Heart right ventricle (tissue), 16 donors: Measurements from ENCODE around the gene SP140L. TPM values are rescaled to one million over a fixed set of nuclear protein-coding genes. Genes with fewer than 3 reads are reported as not detected.

Source experiments
- ATAC-seq, 8 donors: fragments of 200-7000 bp; cut with Tn5 transposase; one replicate each; pipeline ENCODE4 v1.9.1; 2020; ENCODE audit warnings: mild to moderate bottlenecking in 8 of 8, moderate library complexity in 8 of 8, moderate number of reproducible peaks in 1 of 8
- DNase-seq, 2 donors: peaks; one replicate each; pipeline ENCODE4 v3.0.0-alpha.2; 2020
- H3K27ac ChIP-seq, 10 donors: fragments of 200-600 bp; sonication (generic) in 2 of 10; one replicate each; pipeline versions ENCODE4 v1.5.0 to v1.8.0; 2020 to 2022; ENCODE audit warnings: mild to moderate bottlenecking in 3 of 10
- H3K27me3 ChIP-seq, 7 donors: fragments of 200-600 bp; one replicate each; pipeline ENCODE4 v1.8.0; 2021 to 2022; ENCODE audit warnings: mild to moderate bottlenecking in 2 of 7
- H3K36me3 ChIP-seq, 9 donors: fragments of 200-600 bp; sonication (generic) in 1 of 9; one replicate each; pipeline versions ENCODE4 v1.5.0 to v1.8.0; 2020 to 2022; ENCODE audit warnings: mild to moderate bottlenecking in 2 of 9
- H3K4me1 ChIP-seq, 9 donors: fragments of 200-600 bp; sonication (generic) in 1 of 9; one replicate each; pipeline versions ENCODE4 v1.5.0 to v1.8.0; 2020 to 2022; ENCODE audit warnings: mild to moderate bottlenecking in 4 of 9
- H3K4me3 ChIP-seq, 10 donors: fragments of 200-600 bp; sonication (generic) in 2 of 10; one replicate each; pipeline versions ENCODE4 v1.5.0 to v1.8.0; 2020 to 2022; ENCODE audit warnings: mild to moderate bottlenecking in 7 of 10, moderate library complexity in 2 of 10
- H3K9me3 ChIP-seq, 11 donors: fragments of 200-600 bp in 10 of 11; sonication (generic) in 2 of 11; one replicate each; pipeline versions ENCODE4 v1.5.0 to v1.8.0; 2013 to 2022; ENCODE audit warnings: mild to moderate bottlenecking in 2 of 11, control low read depth in 1 of 11, moderate library complexity in 1 of 11
- whole genome bisulfite sequencing, 2 donors: extraction: QIAGEN DNeasy Blood & Tissue Kit; methylation state at CpG; one replicate each; pipeline ENCODE4 v1.1.7; 2013; ENCODE audit warnings: inconsistent platforms in 1 of 2; 5-methylcytosine and 5-hydroxymethylcytosine counted together
- intact Hi-C, 10 donors: fragments of 100-400 bp; cut with DNase I; formaldehyde crosslinking; loops; one replicate each; pipeline versions ENCODE4 v1.11.1 to v1.14.2; 2022
- polyA plus RNA-seq, 2 donors: library from polyadenylated mRNA; stranded (reverse); fragments of 200-250 nt; gene quantifications; one replicate each; pipeline ENCODE4 v1.2.3, GENCODE V29; 2013
- total RNA-seq, 10 donors: library from RNA; stranded (reverse); fragmentation: NEBNext Ultra II Directional in 3 of 10; extraction: Animal tissue kit (Norgen Biotek cat#: 25700) in 3 of 10; gene quantifications; one replicate each; pipeline versions ENCODE4 v1.2.1 to v1.2.4, GENCODE V29; 2021 to 2023
- TF ChIP-seq, protein P1 (sequence below), 9 donors: fragments of 200-600 bp; sonication (generic) in 2 of 9; IDR thresholded peaks; one replicate each; pipeline versions ENCODE4 v1.5.0 to v1.8.0; 2021 to 2022; ENCODE audit warnings: antibody characterized with exemption in 9 of 9, mild to moderate bottlenecking in 5 of 9, moderate library complexity in 1 of 9
- donor health status: Arrhythmogenic right ventricular cardiomyopathy.
- donor health status: ischemic (EF 13 %, LVEDD 7.1; RV severe dilation, severe dysfunction).
- donor health status: healthy with polysubstance abuse.
- donor health status: DM: no; HTN: yes; CAD: no.
- donor health status: DM: no; HTN: no; CAD: no.
- donor health status: ischemic (EF 25% LVEDD 6.9; RV normal size, moderate dysfunction).
- donor health status: ischemic (EF 25% LVEDD 5.7; RV mildly dilated, moderate dysfunction).
- donor health status: healthy.
- donor health status: DM: yes; HTN: yes; CAD: no.
- donor health status: Ischemic cardiomyopathy.
- donor health status: ischemic (EF 35%, LVEDD 5.7; RV mildly dilated, moderate dysfunction).
- donor health status: nonischemic (EF 11% LVEDD 7.7; RV severe dilation, severe dysfunction).
- donor health status: DM: yes; HTN: yes; CAD: no.
- donor health status: PGD.
- donor health status: ischemic (EF 29% LVEDD 5.4; RV normal size, mild dysfunction).
- donor health status: nonischemic (EF 23%, LVEDD 6.1; RV moderate dilation, normal function).

SP140L gene
- total and polyA plus RNA-seq, 12 donors, result 2.5 to 10.8 (median 4.4) TPM

DNA sequence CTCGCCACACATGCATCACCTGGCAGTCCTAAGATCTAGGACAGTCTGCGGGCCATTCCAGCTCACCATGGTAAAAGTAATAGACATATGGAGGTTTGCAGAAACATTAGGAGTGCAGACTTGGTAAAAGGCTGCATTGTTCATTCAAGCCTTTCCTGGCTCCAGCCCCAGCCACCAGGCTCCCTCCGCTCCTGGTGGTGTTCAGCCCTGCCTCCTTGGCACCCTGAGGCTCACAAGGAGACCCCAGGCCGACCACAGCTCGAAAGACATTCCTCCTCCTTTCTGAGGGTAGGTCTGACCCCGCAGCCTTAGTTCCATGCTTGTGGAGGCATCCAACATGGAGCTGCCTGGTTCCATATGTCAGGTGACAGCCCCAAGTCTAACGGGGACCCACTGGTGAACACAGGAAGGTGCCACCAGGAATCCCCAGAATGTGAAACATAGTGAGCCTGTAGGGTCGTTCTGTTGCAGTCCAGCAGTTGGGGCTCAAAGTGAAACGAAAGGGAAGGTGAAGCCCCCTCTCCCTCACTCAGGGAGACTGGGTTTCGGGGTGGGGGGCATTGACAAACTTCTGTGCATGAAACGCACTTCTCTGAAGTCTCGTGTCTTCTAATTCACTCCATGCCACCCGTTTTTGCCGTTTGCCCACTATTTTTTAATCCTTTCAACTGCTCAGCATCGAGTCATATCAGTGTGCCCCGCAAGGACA lies 84.0 kb downstream of the SP140L start:
- H3K4me3 ChIP-seq, result peak overlapping the region; percentile 57 to 88 (median 74)
- TF ChIP-seq, protein P1, sequence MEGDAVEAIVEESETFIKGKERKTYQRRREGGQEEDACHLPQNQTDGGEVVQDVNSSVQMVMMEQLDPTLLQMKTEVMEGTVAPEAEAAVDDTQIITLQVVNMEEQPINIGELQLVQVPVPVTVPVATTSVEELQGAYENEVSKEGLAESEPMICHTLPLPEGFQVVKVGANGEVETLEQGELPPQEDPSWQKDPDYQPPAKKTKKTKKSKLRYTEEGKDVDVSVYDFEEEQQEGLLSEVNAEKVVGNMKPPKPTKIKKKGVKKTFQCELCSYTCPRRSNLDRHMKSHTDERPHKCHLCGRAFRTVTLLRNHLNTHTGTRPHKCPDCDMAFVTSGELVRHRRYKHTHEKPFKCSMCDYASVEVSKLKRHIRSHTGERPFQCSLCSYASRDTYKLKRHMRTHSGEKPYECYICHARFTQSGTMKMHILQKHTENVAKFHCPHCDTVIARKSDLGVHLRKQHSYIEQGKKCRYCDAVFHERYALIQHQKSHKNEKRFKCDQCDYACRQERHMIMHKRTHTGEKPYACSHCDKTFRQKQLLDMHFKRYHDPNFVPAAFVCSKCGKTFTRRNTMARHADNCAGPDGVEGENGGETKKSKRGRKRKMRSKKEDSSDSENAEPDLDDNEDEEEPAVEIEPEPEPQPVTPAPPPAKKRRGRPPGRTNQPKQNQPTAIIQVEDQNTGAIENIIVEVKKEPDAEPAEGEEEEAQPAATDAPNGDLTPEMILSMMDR (IDR thresholded peaks at IDR 0.05), result no peak
- peak overlapping the region; percentile 86 to 98 (median 96) for H3K27ac ChIP-seq
- no peaks in the 10 kb centered on the region for H3K27me3 ChIP-seq
- H3K4me1 ChIP-seq, result peaks cover 9 to 78% (median 42%) of the 10 kb centered on the region in 9 donors
- 41 to 42% methylated on average over 16 of the region's 16 CpGs for WGBS, 2 donors
- intact Hi-C loops, result loop anchor here in 2 of 10 donors (5.0 to 10.0 kb wide), 2 partner anchors 36 to 186 kb away; partner anchors contain the start of gene SP140 (in 1 of the 2)
- H3K9me3 ChIP-seq, result no peaks in the 10 kb centered on the region
- no peak for DNase-seq
- peaks cover 0 to 4% (median 0%) of the 10 kb centered on the region in 9 donors for H3K36me3 ChIP-seq
- no peak for ATAC-seq

DNA sequence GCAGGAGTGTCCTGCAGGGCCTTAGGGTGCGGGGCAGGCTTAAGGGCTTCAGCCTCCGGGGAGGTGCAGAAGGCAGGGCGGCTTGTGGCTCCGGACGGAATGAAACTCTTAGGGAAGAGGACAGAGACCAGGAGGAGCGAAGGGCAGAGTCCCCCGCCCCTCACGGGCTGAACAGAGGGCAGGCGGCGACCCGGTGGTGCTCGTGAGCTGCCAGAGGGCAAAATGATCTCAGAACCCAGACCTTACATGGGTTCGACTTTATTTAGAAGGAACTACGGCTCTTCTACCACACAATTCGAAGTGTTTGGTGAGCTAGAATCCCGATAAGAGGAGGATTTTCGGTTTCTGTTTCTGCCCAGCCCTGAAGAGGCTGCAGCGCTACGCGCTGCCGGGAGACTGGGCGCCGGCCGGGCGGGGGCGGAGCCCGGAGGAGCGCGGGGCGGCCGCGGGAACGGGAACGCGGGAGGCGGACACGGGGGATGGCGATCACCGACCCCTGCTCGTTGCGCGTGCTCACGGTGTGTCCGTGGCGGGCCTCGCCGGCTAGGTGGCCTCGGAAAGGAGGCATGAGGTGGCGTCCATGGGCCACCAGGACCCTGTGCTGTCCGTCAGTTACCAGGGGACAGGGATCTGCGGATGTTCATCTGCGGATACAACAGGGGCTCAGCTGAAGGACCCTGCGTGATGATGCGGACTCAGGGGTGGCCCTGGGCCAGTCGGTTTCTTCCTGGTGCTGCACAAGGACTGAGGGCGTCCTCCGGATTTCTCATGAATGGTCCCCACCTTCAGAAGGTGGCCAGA lies 84.8 kb downstream of the SP140L start:
- DNase-seq, result peak; percentile 64 to 75
- 1 to 2% methylated on average over 56 to 57 of the region's 57 CpGs for WGBS, 2 donors
- H3K4me3 ChIP-seq, result peak overlapping the region; percentile 57 to 88 (median 74)
- ATAC-seq, result peak; percentile 79 to 85 (median 84)
- no peaks in the 10 kb centered on the region for H3K9me3 ChIP-seq
- peak overlapping the region; percentile 86 to 98 (median 96) for H3K27ac ChIP-seq
- H3K36me3 ChIP-seq, result no peaks in the 10 kb centered on the region
- peaks cover 9 to 78% (median 42%) of the 10 kb centered on the region in 9 donors for H3K4me1 ChIP-seq
- H3K27me3 ChIP-seq, result no peaks in the 10 kb centered on the region
- TF ChIP-seq, protein P1 (IDR thresholded peaks at IDR 0.05), result no peak
- intact Hi-C loops, result loop anchor here in 2 of 10 donors (5.0 to 10.0 kb wide), 2 partner anchors 36 to 187 kb away; partner anchors contain the start of gene SP140 (in 1 of the 2)

DNA sequence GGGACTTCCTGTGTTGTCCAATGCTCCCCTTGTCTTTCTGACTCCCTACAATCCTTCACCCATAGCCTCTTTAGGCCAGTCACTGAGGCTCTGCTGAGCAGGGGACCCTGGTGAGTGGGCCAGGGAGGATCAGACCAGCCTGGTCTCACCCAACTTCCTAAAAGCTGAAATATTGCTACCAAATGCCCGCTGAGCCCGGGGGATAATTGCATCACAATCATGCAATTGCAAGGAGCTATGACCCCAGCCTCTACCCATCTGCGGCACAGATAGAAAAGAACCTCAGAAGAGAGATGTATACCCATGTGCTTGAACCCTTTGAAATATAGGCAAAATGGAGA lies 85.3 kb downstream of the SP140L start:
- Histone ChIP-seq H3K27me3 (no peaks in the 10 kb centered on the region), H3K36me3 (no peaks in the 10 kb centered on the region), H3K9me3 (no peaks in the 10 kb centered on the region), H3K27ac (peak overlapping the region; percentile 86 to 98 (median 96)), H3K4me3 (peak overlapping the region; percentile 57 to 88 (median 74)), H3K4me1 (peaks cover 9 to 82% (median 42%) of the 10 kb centered on the region in 9 donors)
- peak in 1 of 8 donors; percentile 1 for ATAC-seq
- TF ChIP-seq, protein P1 (IDR thresholded peaks at IDR 0.05), result no peak
- intact Hi-C loops, result loop anchor here in 2 of 10 donors (5.0 to 10.0 kb wide), 2 partner anchors 35 to 188 kb away; partner anchors contain the start of gene SP140 (in 1 of the 2)
- no peak for DNase-seq
- WGBS, 2 donors, result 88 to 93% methylated on average over 3 of the region's 3 CpGs

DNA sequence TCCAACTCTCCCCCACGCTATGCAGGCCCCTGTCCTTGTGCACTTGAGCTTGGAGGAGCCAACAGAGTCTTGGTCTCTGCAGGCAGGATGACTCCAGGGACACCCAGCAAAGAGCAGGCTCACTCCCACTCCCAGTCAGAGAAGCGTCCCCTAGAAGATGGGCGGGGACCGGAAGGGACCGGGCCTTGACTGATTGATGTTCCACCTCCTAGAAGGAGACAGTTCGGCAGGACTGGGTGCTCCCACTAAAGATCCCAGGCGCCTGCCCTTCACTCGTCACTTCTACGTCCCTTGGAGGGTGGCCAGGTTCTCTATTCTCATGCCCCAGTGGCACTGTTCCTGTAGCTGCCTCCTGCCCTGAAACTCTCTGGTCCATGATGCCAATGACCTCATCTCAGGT lies 85.9 kb downstream of the SP140L start:
- intact Hi-C loops, result loop anchor here in 2 of 10 donors (5.0 to 10.0 kb wide), 2 partner anchors 34 to 188 kb away; partner anchors contain the start of gene SP140 (in 1 of the 2)
- Histone ChIP-seq H3K27ac (peak overlapping the region in 4 of 10 donors; percentile 93 to 98 (median 96)), H3K27me3 (no peaks in the 10 kb centered on the region), H3K4me1 (peaks cover 9 to 85% (median 47%) of the 10 kb centered on the region in 9 donors), H3K9me3 (no peaks in the 10 kb centered on the region), H3K36me3 (no peaks in the 10 kb centered on the region), H3K4me3 (peak overlapping the region in 2 of 10 donors; percentile 77 to 88)
- DNase-seq, result no peak
- WGBS, 2 donors, result 66 to 73% methylated on average over 9 of the region's 9 CpGs
- no peak for ATAC-seq
- TF ChIP-seq, protein P1 (IDR thresholded peaks at IDR 0.05), result no peak
